Keratinocyte (primary cell): Measurements from ENCODE around the gene SLC2A4RG. TPM values are rescaled to one million over a fixed set of nuclear protein-coding genes. Genes with fewer than 3 reads are reported as not detected.

Experiments
- DNase-seq: peaks from one replicate; pipeline ENCODE4 v3.0.0-alpha.2; 2011; ENCODE audit warnings: low read depth, missing footprints, low spot score
- FAIRE-seq: peaks from 2 replicates; lab custom pipeline; 2011; peaks lifted over from hg19 to GRCh38; lab: Jason Lieb, UNC
- H2AFZ ChIP-seq: 2 replicates; pipeline ENCODE4 v1.6.0; 2012; ENCODE audit warnings: low read length, control low read depth, inconsistent platforms; ENCODE audit not compliant: control insufficient read depth
- H3K27ac ChIP-seq: 2 replicates; pipeline ENCODE4 v1.5.1; 2011; ENCODE audit warnings: low read length; ENCODE audit not compliant: control insufficient read depth, insufficient read depth
- H3K27me3 ChIP-seq: 3 replicates; pipeline ENCODE4 v1.6.0; 2011; ENCODE audit warnings: low read length; ENCODE audit not compliant: control insufficient read depth, insufficient read depth; ENCODE audit errors: extremely low read depth
- H3K36me3 ChIP-seq, 2 experiments: 2 replicates in 1 of 2; 3 replicates in 1 of 2; pipeline ENCODE4 v1.5.1; 2011; ENCODE audit warnings: low read length in 2 of 2, mild to moderate bottlenecking in 1 of 2; ENCODE audit not compliant: control insufficient read depth in 2 of 2, insufficient read depth in 2 of 2; ENCODE audit errors: extremely low read depth in 1 of 2
- H3K4me1 ChIP-seq: 3 replicates; pipeline ENCODE4 v1.5.1; 2011; ENCODE audit warnings: low read length; ENCODE audit not compliant: control insufficient read depth, insufficient read depth; ENCODE audit errors: extremely low read depth
- H3K4me2 ChIP-seq: 3 replicates; pipeline ENCODE4 v1.6.0; 2011; ENCODE audit warnings: low read depth, low read length; ENCODE audit not compliant: control insufficient read depth, insufficient read depth; ENCODE audit errors: extremely low read depth
- H3K4me3 ChIP-seq, 3 experiments: fragments of 200-600 bp in 1 of 3; sonication (generic) in 1 of 3; 2 replicates in 2 of 3; 3 replicates in 1 of 3; pipeline ENCODE4 v1.5.1; 2011 to 2016; ENCODE audit warnings: low read length in 3 of 3, mild to moderate bottlenecking in 3 of 3, control low read depth in 2 of 3, inconsistent platforms in 1 of 3, low read depth in 1 of 3, mixed read lengths in 1 of 3, mixed run types in 1 of 3, moderate library complexity in 1 of 3; ENCODE audit not compliant: control insufficient read depth in 2 of 3, insufficient read depth in 2 of 3; ENCODE audit errors: extremely low read depth in 1 of 3
- H3K79me2 ChIP-seq: 2 replicates; pipeline ENCODE4 v1.6.0; 2012; ENCODE audit warnings: low read length; ENCODE audit not compliant: control insufficient read depth, insufficient read depth
- H3K9ac ChIP-seq: 3 replicates; pipeline ENCODE4 v1.6.0; 2011; ENCODE audit warnings: low read length; ENCODE audit not compliant: control insufficient read depth, insufficient read depth; ENCODE audit errors: extremely low read depth
- H3K9me1 ChIP-seq: 3 replicates; pipeline ENCODE4 v1.6.0; 2011; ENCODE audit warnings: low read length; ENCODE audit not compliant: control insufficient read depth, insufficient read depth; ENCODE audit errors: extremely low read depth
- H3K9me3 ChIP-seq: 2 replicates; pipeline ENCODE4 v1.5.1; 2012; ENCODE audit warnings: low read depth, low read length; ENCODE audit not compliant: control insufficient read depth
- H4K20me1 ChIP-seq: 3 replicates; pipeline ENCODE4 v1.6.0; 2011; ENCODE audit warnings: low read length; ENCODE audit not compliant: control insufficient read depth, insufficient read depth; ENCODE audit errors: extremely low read depth
- CTCF ChIP-seq, 3 experiments: IDR thresholded peaks in 1 of 3; conservative IDR thresholded peaks in 1 of 3; optimal IDR thresholded peaks in 1 of 3; 2 replicates in 2 of 3; 3 replicates in 1 of 3; pipeline versions ENCODE3 to v1.5.1; 2011; ENCODE audit warnings: low read length in 3 of 3, mild to moderate bottlenecking in 3 of 3, moderate library complexity in 2 of 3, control low read depth in 1 of 3, inconsistent platforms in 1 of 3; ENCODE audit not compliant: insufficient read depth in 2 of 3; ENCODE audit errors: extremely low read depth in 1 of 3
- EZH2 ChIP-seq: IDR thresholded peaks from one replicate; pipeline ENCODE4 v1.6.1; 2012; ENCODE audit warnings: inconsistent platforms, mild to moderate bottlenecking, low read length, moderate library complexity
- dilution Hi-C: fragments of 300-500 bp; cut with MboI; formaldehyde crosslinking; loops from one replicate; pipeline ENCODE4 v1.7.0; 2020; ENCODE audit warnings: low sequenced_read_pairs; ENCODE audit not compliant: extremely low pct_ligation_motif_present
- polyA plus RNA-seq, 5 experiments: library from polyadenylated mRNA; depleted of rRNA in 3 of 5; stranded (reverse) in 3 of 5; stranded (forward) in 1 of 5; unstranded in 1 of 5; fragments of >200 nt; gene quantifications; 1 replicate in 1 of 5; 2 replicates in 3 of 5; 3 replicates in 1 of 5; pipeline versions ENCODE4 v1.2.1 to v1.2.3, GENCODE V29; 2011 to 2012; ENCODE audit warnings: missing spikeins in 2 of 5, low read depth in 1 of 5, low replicate concordance in 1 of 5

The SLC2A4RG gene
- polyA plus RNA-seq, 1 donor (not counting 4 experiments of a cell fraction or from before 2014, with no cell fraction given) = 23.5 TPM

- no peaks in the 10 kb centered on the region for H3K9me1 ChIP-seq
- no peaks in the 10 kb centered on the region for H3K4me1 ChIP-seq
- no peaks in the 10 kb centered on the region for H3K36me3 ChIP-seq
- DNase-seq (no peak), FAIRE-seq (no peak)
- H2AFZ ChIP-seq = no peak overlapping the region
- H3K9ac ChIP-seq = no peak overlapping the region
- no peaks in the 10 kb centered on the region for H4K20me1 ChIP-seq
- dilution Hi-C loops = no loop called here
- no peak overlapping the region for H3K4me3 ChIP-seq
- H3K4me2 ChIP-seq = no peak overlapping the region
- H3K79me2 ChIP-seq = no peaks in the 10 kb centered on the region
- H3K27me3 ChIP-seq = peaks cover 3% of the 10 kb centered on the region
- TF ChIP-seq EZH2 = no peak
- TF ChIP-seq CTCF (optimal IDR thresholded peaks at IDR 0.05 in 1 of 3, IDR thresholded peaks at IDR 0.05 in 1 of 3, conservative IDR thresholded peaks at IDR 0.05 in 1 of 3; ENCODE audit: extremely low read depth in 1 of 3, insufficient read depth in 2 of 3, low read length in 3 of 3) = no peak
- no peak overlapping the region for H3K27ac ChIP-seq
- no peaks in the 10 kb centered on the region for H3K9me3 ChIP-seq
Observed at GRCh38 chr20:63748934-63749270, 9.3 kb downstream of the SLC2A4RG start.

GRCh38 chr20:63749597-63750508 lies 10.3 kb downstream of the SLC2A4RG start:
- Histone ChIP-seq H4K20me1 (no peaks in the 10 kb centered on the region), H3K9me1 (no peaks in the 10 kb centered on the region), H3K27me3 (peaks cover 3% of the 10 kb centered on the region), H3K9me3 (no peaks in the 10 kb centered on the region), H3K4me3 (no peak overlapping the region), H3K36me3 (no peaks in the 10 kb centered on the region), H3K9ac (no peak overlapping the region), H2AFZ (no peak overlapping the region), H3K27ac (no peak overlapping the region), H3K4me2 (no peak overlapping the region), H3K79me2 (no peaks in the 10 kb centered on the region), H3K4me1 (no peaks in the 10 kb centered on the region)
- TF ChIP-seq EZH2 (no peak), CTCF (optimal IDR thresholded peaks at IDR 0.05 in 1 of 3, IDR thresholded peaks at IDR 0.05 in 1 of 3, conservative IDR thresholded peaks at IDR 0.05 in 1 of 3; ENCODE audit: extremely low read depth in 1 of 3, insufficient read depth in 2 of 3, low read length in 3 of 3) (no peak)
- no peak for FAIRE-seq
- dilution Hi-C loops = no loop called here
- no peak for DNase-seq
